Karpas-422 (cell line): ENCODE results near the gene SLC7A4. TPM values are rescaled to one million over a fixed set of nuclear protein-coding genes. Genes with fewer than 3 reads are reported as not detected.
A peak's percentile ranks its signal among the peaks of the same experiment; 100 is the strongest.
"Not testable (repeated sequence)": the region's sequence is repeated elsewhere in the genome, so short reads cannot be mapped to it uniquely, and the experiment has no call there.

Source experiments
- DNase-seq: peaks from one replicate; pipeline ENCODE4 v3.0.0-alpha.2; 2015
- H2AFZ ChIP-seq: fragments of 200-600 bp; sonication (generic); 2 replicates; pipeline ENCODE4 v1.6.1; 2014; ENCODE audit warnings: antibody characterized with exemption, low read length, mixed read lengths
- H3K27ac ChIP-seq: fragments of 200-600 bp; sonication (generic); 2 replicates; pipeline ENCODE4 v1.5.1; 2014; ENCODE audit warnings: mild to moderate bottlenecking, low read length, moderate library complexity
- H3K27me3 ChIP-seq: fragments of 200-600 bp; sonication (generic); 2 replicates; pipeline ENCODE4 v1.6.1; 2014; ENCODE audit warnings: low read length, mixed read lengths
- H3K36me3 ChIP-seq: fragments of 200-600 bp; sonication (generic); 2 replicates; pipeline ENCODE4 v1.6.1; 2014; ENCODE audit warnings: low read length, mixed read lengths; ENCODE audit not compliant: insufficient read depth
- H3K4me1 ChIP-seq: fragments of 200-600 bp; sonication (generic); 2 replicates; pipeline ENCODE4 v1.6.1; 2014; ENCODE audit warnings: mild to moderate bottlenecking, low read length, mixed read lengths
- H3K4me2 ChIP-seq: fragments of 200-600 bp; sonication (generic); 2 replicates; pipeline ENCODE4 v1.6.1; 2014; ENCODE audit warnings: low read length, low read depth, mild to moderate bottlenecking; ENCODE audit not compliant: poor library complexity, severe bottlenecking
- H3K4me3 ChIP-seq: fragments of 200-600 bp; sonication (generic); 2 replicates; pipeline ENCODE4 v1.5.1; 2014; ENCODE audit warnings: mild to moderate bottlenecking, antibody characterized with exemption, low read length, mixed read lengths
- H3K79me2 ChIP-seq: fragments of 200-600 bp; sonication (generic); 2 replicates; pipeline ENCODE4 v1.6.1; 2014; ENCODE audit warnings: mild to moderate bottlenecking, low read length, mixed read lengths
- H3K9ac ChIP-seq: fragments of 200-600 bp; sonication (generic); 2 replicates; pipeline ENCODE4 v1.6.0; 2014; ENCODE audit warnings: low read length
- H3K9me2 ChIP-seq: fragments of 200-600 bp; sonication (generic), shearing (Covaris generic); replicated peaks from 2 replicates; pipeline ENCODE4 v1.6.0; 2014; ENCODE audit warnings: mild to moderate bottlenecking, low read length, moderate library complexity; ENCODE audit not compliant: insufficient read depth
- H3K9me3 ChIP-seq: fragments of 300-700, 200-600 bp; sonication (generic); 2 replicates; pipeline ENCODE4 v1.6.1; 2014; ENCODE audit warnings: low read length, mixed read lengths
- H4K20me1 ChIP-seq: fragments of 200-600 bp; sonication (generic); 2 replicates; pipeline ENCODE4 v1.6.1; 2014; ENCODE audit warnings: mild to moderate bottlenecking, antibody characterized with exemption, low read length, low read depth; ENCODE audit not compliant: insufficient read depth
- total RNA-seq: library from RNA; depleted of rRNA; stranded (reverse); fragments of >200 nt; shearing (Covaris generic); gene quantifications from 2 replicates; pipeline ENCODE4 v1.2.3, GENCODE V29; 2014; ENCODE audit warnings: low replicate concordance

Gene SLC7A4
- total RNA-seq, 1 experiment from 2014 or later: not detected

DNA sequence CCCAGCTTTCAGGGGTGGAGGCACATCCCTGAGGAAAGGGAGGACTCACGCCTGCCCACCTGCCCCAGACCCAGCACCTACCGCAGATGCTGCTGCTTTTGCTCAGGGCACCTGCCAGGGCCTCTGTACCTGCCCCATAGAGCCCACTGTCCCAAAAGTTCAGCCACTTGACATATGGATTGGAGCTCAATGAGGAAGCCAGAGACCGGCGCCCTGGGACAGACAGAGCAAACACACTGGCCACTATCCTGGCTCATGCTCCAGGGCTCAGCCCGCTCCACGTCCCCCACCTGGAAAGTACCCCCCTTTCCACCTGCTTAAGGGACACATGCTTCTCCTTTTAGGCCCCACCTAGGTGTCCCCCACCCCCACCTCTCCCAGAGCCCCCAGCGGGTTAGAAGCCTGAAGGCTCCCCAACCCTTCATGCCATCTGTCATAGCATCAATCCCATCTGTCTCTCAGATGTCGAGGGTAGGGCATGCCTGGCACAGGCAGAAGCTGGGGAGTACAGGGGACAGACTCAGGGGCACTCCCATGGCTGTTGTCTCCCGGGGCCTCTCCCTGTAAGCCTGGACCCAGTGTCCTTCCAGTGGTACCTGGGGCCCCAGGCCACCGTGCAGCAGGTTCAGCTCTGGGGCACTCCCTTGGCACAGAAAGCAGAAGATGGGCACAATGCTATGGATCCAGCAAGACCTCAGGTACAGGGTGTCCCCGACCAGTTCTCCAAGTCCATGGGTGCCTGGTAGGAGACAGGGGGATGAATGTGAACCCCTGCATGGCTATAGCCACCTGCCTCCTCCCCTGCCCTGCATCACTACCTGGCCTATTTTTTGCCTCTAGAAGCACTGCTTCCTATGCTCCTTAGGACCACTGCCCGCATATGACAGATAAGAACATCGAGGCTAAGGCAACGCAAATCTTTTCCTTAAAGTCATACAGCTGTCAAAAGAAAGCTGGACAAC is 19.6 kb downstream of the SLC7A4 start:
- H4K20me1 ChIP-seq: no peaks in the 10 kb centered on the region
- no peaks in the 10 kb centered on the region for H3K9me3 ChIP-seq
- no peak for DNase-seq
- no peaks in the 10 kb centered on the region for H3K36me3 ChIP-seq
- 0 out of 2 replicates have a peak overlapping the region, but pooled peaks have one; percentile 70 for H3K9ac ChIP-seq
- H3K27ac ChIP-seq: no peak overlapping the region
- H3K4me2 ChIP-seq: no peak overlapping the region
- no peak overlapping the region for H3K4me3 ChIP-seq
- no peaks in the 10 kb centered on the region for H3K79me2 ChIP-seq
- no peak overlapping the region for H2AFZ ChIP-seq
- no peaks in the 10 kb centered on the region for H3K27me3 ChIP-seq
- peaks cover 25% of the 10 kb centered on the region for H3K4me1 ChIP-seq
- H3K9me2 ChIP-seq: no peaks in the 10 kb centered on the region

DNA sequence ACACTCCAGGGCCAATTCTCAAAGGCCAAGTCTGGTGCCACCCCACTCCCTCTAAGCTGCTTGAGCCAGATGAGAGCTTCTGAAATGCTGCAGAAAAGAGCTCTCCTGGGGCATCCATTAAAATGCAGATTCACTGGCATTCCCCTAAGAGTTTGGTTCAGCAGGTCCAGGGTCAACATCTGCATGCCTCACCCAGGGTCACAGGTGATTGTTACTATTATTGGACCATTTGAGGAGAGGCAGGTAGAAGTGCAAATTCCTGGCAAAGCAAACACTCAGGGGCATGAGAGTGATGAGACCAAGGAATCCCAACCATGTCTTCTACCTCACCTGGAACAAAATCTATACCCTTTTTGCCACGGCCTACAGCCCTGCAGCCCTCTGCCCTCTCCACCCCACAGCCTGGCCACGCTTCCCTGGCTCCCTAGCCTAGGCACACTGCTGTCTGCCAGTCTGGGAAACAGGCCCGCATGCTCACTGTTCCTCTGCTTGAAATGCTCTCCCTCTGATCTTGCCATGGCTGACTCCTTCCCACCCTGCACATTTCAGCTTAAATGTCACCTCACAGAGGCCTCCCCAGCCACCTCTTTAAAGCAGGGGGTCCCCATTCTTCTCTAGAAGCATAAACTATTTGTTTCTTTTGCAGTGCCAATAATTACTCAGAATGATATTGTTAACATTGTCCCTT is 21.8 kb downstream of the SLC7A4 start:
- H3K9ac ChIP-seq: no peak overlapping the region
- no peak for DNase-seq
- peaks cover 23% of the 10 kb centered on the region for H3K4me1 ChIP-seq
- no peaks in the 10 kb centered on the region for H3K27me3 ChIP-seq
- no peak overlapping the region for H2AFZ ChIP-seq
- no peak overlapping the region for H3K4me3 ChIP-seq
- no peaks in the 10 kb centered on the region for H3K36me3 ChIP-seq
- H3K4me2 ChIP-seq: no peak overlapping the region
- no peaks in the 10 kb centered on the region for H4K20me1 ChIP-seq
- H3K9me2 ChIP-seq: no peaks in the 10 kb centered on the region
- no peaks in the 10 kb centered on the region for H3K9me3 ChIP-seq
- no peaks in the 10 kb centered on the region for H3K79me2 ChIP-seq
- no peak overlapping the region for H3K27ac ChIP-seq

DNA sequence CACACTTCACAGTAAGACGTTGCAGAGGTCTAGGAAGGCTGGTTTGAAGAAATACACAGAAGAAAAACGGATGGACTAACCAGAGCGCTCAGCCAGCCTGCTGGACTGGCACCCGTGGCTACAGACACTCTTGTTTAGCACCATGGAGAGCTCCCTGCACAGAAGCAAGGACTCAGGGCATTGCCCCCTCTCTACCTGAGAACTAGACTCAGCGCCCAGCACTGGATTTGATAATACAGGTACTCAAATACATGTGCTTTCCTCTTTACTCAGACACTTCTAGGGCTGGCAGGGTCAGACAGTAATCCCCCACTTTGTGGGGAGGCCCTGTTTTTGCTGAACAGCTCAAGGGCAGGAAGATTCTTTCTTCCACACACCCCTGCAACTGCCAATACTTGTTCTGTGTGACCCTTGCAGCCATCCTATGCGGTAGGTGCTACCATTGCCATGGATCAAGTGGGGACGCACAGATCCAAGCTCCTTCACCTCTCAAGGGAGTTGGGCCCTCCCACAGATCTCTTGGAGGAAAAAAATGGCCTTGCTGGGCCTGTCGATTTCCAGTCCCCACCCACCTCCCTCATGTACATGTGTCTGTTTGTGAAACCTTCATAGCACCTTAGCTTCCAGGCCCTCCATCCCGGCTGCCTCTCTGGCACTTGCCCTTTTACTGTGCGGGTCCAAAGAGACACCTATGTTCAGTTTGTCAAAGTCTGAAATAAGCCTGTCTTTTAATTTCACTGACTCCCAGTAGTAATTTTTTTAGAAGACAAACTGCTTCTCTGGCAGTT is 22.5 kb downstream of the SLC7A4 start:
- H3K27ac ChIP-seq: no peak overlapping the region
- H3K9me3 ChIP-seq: no peaks in the 10 kb centered on the region
- no peaks in the 10 kb centered on the region for H3K9me2 ChIP-seq
- no peak overlapping the region for H2AFZ ChIP-seq
- H3K79me2 ChIP-seq: no peaks in the 10 kb centered on the region
- no peak overlapping the region for H3K4me2 ChIP-seq
- no peaks in the 10 kb centered on the region for H3K27me3 ChIP-seq
- no peaks in the 10 kb centered on the region for H3K36me3 ChIP-seq
- no peak overlapping the region for H3K9ac ChIP-seq
- DNase-seq: peak; percentile 88
- H3K4me3 ChIP-seq: no peak overlapping the region
- H4K20me1 ChIP-seq: no peaks in the 10 kb centered on the region
- peaks cover 16% of the 10 kb centered on the region for H3K4me1 ChIP-seq

DNA sequence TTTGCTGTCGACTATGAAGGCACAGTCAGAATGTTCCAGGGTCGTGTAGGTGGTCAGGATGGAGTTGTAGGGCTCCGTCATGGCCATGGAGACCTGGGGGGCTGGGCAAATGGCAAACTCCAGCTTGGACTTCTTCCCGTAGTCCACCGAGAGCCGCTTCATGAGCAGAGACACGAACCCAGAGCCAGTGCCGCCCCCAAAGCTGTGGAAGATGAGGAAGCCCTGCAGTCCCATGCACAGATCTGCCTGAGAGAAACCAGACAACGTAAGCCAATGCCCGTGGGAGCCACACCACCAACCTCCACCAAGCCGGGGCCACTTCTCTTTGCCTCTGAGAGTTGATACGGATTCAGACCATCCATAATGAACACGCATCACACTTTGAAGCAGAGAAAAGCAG is 23.2 kb downstream of the SLC7A4 start:
- H3K27ac ChIP-seq, H3K4me3 ChIP-seq, H3K4me1 ChIP-seq, H3K27me3 ChIP-seq, H2AFZ ChIP-seq, H3K9me3 ChIP-seq, H4K20me1 ChIP-seq, H3K4me2 ChIP-seq, H3K36me3 ChIP-seq, H3K9ac ChIP-seq, H3K9me2 ChIP-seq, H3K79me2 ChIP-seq, DNase-seq: not testable (repeated sequence)

DNA sequence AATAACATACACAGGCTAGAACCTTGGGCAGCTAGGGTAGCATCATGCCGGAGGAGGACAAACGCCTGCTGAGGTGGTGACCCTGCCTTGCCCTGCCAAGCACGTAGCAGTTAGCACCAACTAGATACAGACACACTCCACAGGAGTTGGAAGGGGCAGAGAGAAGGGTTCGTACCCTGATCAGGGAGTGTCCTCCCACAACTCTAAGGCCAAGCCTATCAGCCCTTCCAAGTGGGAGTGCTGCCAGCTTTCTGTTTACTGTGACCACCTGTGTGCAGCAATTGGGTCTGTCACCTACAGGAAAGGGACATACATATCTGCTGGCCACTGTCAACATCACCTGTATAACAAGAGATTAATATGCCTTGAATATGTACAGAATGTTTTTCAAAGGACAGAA is 28.6 kb downstream of the SLC7A4 start:
- peaks cover 32% of the 10 kb centered on the region for H3K79me2 ChIP-seq
- H3K9ac ChIP-seq: 0 out of 2 replicates have a peak overlapping the region, but pooled peaks have one; percentile 100
- peaks cover 3% of the 10 kb centered on the region; the same call in 1 of the 2 replicates for H4K20me1 ChIP-seq
- peaks cover 30% of the 10 kb centered on the region for H3K4me1 ChIP-seq
- H3K9me3 ChIP-seq: no peaks in the 10 kb centered on the region
- peak overlapping the region; percentile 95; the same call in 1 of the 2 replicates for H3K4me3 ChIP-seq
- no peak for DNase-seq
- H3K27ac ChIP-seq: peak overlapping the region; percentile 100; the same call in 1 of the 2 replicates
- H3K4me2 ChIP-seq: peak overlapping the region; percentile 95
- H2AFZ ChIP-seq: no peak overlapping the region
- no peaks in the 10 kb centered on the region for H3K36me3 ChIP-seq
- no peaks in the 10 kb centered on the region for H3K9me2 ChIP-seq
- no peaks in the 10 kb centered on the region for H3K27me3 ChIP-seq

DNA sequence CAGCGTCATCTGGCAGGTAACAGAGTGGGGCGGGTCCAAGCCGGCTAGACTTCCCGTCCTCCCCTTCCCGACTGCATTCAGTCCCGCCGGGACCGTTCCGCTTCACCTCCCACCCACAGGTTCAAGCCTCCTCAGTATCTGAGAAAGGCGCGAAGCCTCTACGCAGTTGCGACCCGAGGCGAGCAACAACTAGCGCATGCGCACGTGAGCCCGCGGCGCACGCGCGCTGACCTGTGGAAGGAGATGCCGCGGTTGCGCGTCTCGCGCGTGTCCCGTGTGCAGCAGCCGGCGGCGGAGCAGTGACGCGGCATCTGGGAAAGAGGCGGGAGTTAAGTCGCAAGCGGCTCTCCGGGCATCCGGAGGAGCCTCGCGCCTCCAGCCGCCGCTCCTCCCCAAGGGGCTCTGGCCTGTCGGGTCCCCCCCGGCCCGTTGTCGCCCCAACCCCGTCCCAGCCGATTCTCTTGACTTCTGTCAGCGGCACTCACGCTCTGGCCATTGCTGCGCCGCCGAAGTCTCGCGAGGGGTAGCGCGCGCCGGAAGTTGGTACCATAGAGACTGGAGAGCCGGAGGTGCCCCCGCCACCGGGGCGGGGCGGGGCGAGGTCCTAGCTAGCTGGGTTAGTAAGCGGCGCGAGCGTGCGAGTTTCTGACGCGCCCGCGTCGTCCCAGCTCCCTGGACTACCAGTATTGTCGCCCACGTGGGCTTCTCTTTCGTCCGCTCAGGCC is 30.6 kb downstream of the SLC7A4 start, which contains the start of gene THAP7:
Gene THAP7, minus strand, starts transcription at position 518 of the 725 bp plus-strand sequence. Its CDS starts 207 bp downstream, at position 311.
- peak; percentile 99 for DNase-seq
- Histone ChIP-seq H3K27ac (peak within 1 kb of the TSS; percentile 100), H3K4me3 (peak within 1 kb of the TSS; percentile 95), H3K9me2 (no peaks in the 10 kb centered on the region), H3K9me3 (no peaks in the 10 kb centered on the region), H4K20me1 (peaks cover 3% of the 10 kb centered on the region; the same call in 1 of the 2 replicates), H2AFZ (peak within 1 kb of the TSS; percentile 80; the same call in 1 of the 2 replicates), H3K4me2 (peak within 1 kb of the TSS; percentile 95), H3K27me3 (no peaks in the 10 kb centered on the region), H3K36me3 (no peaks in the 10 kb centered on the region; the same call in 1 of the 2 replicates), H3K4me1 (peaks cover 30% of the 10 kb centered on the region), H3K79me2 (peaks cover 32% of the 10 kb centered on the region), H3K9ac (peak within 1 kb of the TSS; percentile 100)

DNA sequence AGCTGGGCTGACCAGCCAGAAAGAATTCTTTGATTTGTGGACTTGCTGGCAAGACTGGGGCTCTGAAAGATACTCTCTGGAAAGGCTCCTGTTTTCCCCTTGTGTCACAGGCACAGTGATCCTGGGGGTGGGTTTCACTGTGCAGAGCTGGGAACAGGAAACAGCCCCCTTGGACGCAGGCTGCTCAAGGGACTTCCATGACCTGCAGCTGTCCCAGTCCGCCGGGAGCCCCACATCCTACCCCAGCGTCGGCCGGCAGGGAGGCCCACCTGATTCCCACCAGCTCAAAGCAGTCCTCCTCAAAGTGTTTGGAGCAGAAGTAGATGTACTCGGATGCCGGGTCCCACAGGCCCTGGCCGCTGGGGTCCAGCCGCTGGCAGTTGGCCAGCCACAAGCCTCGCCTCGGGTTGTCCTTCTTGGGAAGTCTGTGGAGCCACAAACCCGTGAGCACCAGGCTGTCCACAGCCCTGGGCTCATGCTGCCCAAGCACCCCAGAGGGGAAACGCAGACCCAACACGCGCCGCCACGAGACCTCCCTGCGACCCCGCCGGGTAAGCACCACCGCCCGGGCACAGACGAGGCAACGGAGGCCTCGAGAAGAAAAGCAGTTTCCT is 31.3 kb downstream of the SLC7A4 start:
- H3K27me3 ChIP-seq: no peaks in the 10 kb centered on the region
- H3K79me2 ChIP-seq: peaks cover 32% of the 10 kb centered on the region
- peak overlapping the region; percentile 95 for H3K4me2 ChIP-seq
- H3K9ac ChIP-seq: peak overlapping the region; percentile 100
- 0 out of 2 replicates have a peak overlapping the region, but pooled peaks have one; percentile 21 for H2AFZ ChIP-seq
- no peaks in the 10 kb centered on the region for H3K9me3 ChIP-seq
- H3K4me3 ChIP-seq: peak overlapping the region; percentile 95
- H3K36me3 ChIP-seq: no peaks in the 10 kb centered on the region; the same call in 1 of the 2 replicates
- peaks cover 30% of the 10 kb centered on the region for H3K4me1 ChIP-seq
- H3K27ac ChIP-seq: peak overlapping the region; percentile 100
- H4K20me1 ChIP-seq: peaks cover 3% of the 10 kb centered on the region; the same call in 1 of the 2 replicates
- DNase-seq: no peak
- H3K9me2 ChIP-seq: no peaks in the 10 kb centered on the region
